Natural killer cell (primary cell): Measurements from ENCODE around the gene RAPGEF1. TPM values are rescaled to one million over a fixed set of nuclear protein-coding genes. Genes with fewer than 3 reads are reported as not detected.

ENCODE experiments used
- ATAC-seq, 3 donors: fragments of 150-1000 bp in 2 of 3; fragments of 200-7000 bp in 1 of 3; cut with Tn5 transposase; 1 replicate in 1 of 3; 2 replicates in 2 of 3; pipeline ENCODE4 v1.10.0; 2021; ENCODE audit warnings: mild to moderate bottlenecking in 2 of 3, moderate library complexity in 2 of 3
- DNase-seq, 2 donors: peaks; one replicate each; pipeline versions ENCODE4 v3.0.0 to v3.0.0-alpha.2; 2013 to 2021; ENCODE audit warnings: mixed read lengths in 1 of 2
- H3K27ac ChIP-seq: one replicate; pipeline ENCODE4 v1.5.1; 2013; ENCODE audit warnings: mild to moderate bottlenecking, low read length
- H3K27me3 ChIP-seq: one replicate; pipeline ENCODE4 v1.6.1; 2013; ENCODE audit warnings: low read length; ENCODE audit not compliant: control insufficient read depth, insufficient read depth
- H3K36me3 ChIP-seq: one replicate; pipeline ENCODE4 v1.6.1; 2013; ENCODE audit warnings: low read length; ENCODE audit not compliant: control insufficient read depth, insufficient read depth
- H3K4me1 ChIP-seq: one replicate; pipeline ENCODE4 v1.6.1; 2013; ENCODE audit warnings: low read length; ENCODE audit not compliant: control insufficient read depth, insufficient read depth
- H3K4me3 ChIP-seq: one replicate; pipeline ENCODE4 v1.5.1; 2013; ENCODE audit warnings: low read length
- H3K9me3 ChIP-seq: one replicate; pipeline ENCODE4 v1.6.1; 2013; ENCODE audit warnings: low read length; ENCODE audit not compliant: control insufficient read depth, insufficient read depth
- H3K27ac Mint-ChIP-seq, 2 donors: one replicate each; pipeline ENCODE4 v1.8.0; 2022; ENCODE audit warnings: mild to moderate bottlenecking in 2 of 2, mixed read lengths in 2 of 2, moderate library complexity in 1 of 2
- H3K27me3 Mint-ChIP-seq, 2 donors: one replicate each; pipeline ENCODE4 v1.8.0; 2022; ENCODE audit warnings: low read depth in 2 of 2, mixed read lengths in 2 of 2
- H3K36me3 Mint-ChIP-seq: one replicate; pipeline ENCODE4 v1.8.0; 2022; ENCODE audit warnings: mixed read lengths
- H3K4me1 Mint-ChIP-seq, 2 donors: one replicate each; pipeline ENCODE4 v1.8.0; 2022; ENCODE audit warnings: mixed read lengths in 2 of 2
- H3K4me3 Mint-ChIP-seq: one replicate; pipeline ENCODE4 v1.8.0; 2022; ENCODE audit warnings: mild to moderate bottlenecking, moderate library complexity, mixed read lengths
- H3K9me3 Mint-ChIP-seq, 2 donors: one replicate each; pipeline ENCODE4 v1.8.0; 2022; ENCODE audit warnings: mixed read lengths in 2 of 2
- WGBS: methylation state at CpG from one replicate; pipeline ENCODE4 v1.1.7; 2013; ENCODE audit warnings: missing lambda C conversion rate; ENCODE audit not compliant: insufficient coverage; 5-methylcytosine and 5-hydroxymethylcytosine counted together
- intact Hi-C: fragments of 100-400 bp; cut with micrococcal nuclease; formaldehyde crosslinking; loops from one replicate; pipeline ENCODE4 v1.14.2; 2022
- total RNA-seq, 4 donors: library from RNA; stranded (reverse); fragments of 120-200 nt in 1 of 4; gene quantifications; one replicate each; pipeline versions ENCODE4 v1.2.3 to v1.2.4, GENCODE V29; 2013 to 2022
- TF ChIP-seq, protein P1 (sequence below): fragments of 200-600 bp; IDR thresholded peaks from one replicate; pipeline ENCODE4 v1.8.0; 2022; ENCODE audit warnings: antibody characterized with exemption

Gene RAPGEF1
- total RNA-seq, 3 donors from 2014 or later (not counting 1 experiment from before 2014, with no cell fraction given): 210 to 224 (median 222) TPM

GRCh38 chr9:131672451-131672850 is 67.4 kb downstream of the RAPGEF1 start:
- 79% methylated on average over 2 of the region's 4 CpGs for WGBS
- no peak overlapping the region for H3K4me3 Mint-ChIP-seq

GRCh38 chr9:131671133-131671520 is 68.7 kb downstream of the RAPGEF1 start:
- Histone ChIP-seq H3K9me3 (no peaks in the 10 kb centered on the region), H3K4me3 (no peak overlapping the region), H3K36me3 (no peaks in the 10 kb centered on the region), H3K27ac (peak overlapping the region; percentile 92), H3K4me1 (peaks cover 96% of the 10 kb centered on the region), H3K27me3 (no peaks in the 10 kb centered on the region)
- WGBS: 73% methylated on average over 9 of the region's 9 CpGs
- TF ChIP-seq, protein P1, sequence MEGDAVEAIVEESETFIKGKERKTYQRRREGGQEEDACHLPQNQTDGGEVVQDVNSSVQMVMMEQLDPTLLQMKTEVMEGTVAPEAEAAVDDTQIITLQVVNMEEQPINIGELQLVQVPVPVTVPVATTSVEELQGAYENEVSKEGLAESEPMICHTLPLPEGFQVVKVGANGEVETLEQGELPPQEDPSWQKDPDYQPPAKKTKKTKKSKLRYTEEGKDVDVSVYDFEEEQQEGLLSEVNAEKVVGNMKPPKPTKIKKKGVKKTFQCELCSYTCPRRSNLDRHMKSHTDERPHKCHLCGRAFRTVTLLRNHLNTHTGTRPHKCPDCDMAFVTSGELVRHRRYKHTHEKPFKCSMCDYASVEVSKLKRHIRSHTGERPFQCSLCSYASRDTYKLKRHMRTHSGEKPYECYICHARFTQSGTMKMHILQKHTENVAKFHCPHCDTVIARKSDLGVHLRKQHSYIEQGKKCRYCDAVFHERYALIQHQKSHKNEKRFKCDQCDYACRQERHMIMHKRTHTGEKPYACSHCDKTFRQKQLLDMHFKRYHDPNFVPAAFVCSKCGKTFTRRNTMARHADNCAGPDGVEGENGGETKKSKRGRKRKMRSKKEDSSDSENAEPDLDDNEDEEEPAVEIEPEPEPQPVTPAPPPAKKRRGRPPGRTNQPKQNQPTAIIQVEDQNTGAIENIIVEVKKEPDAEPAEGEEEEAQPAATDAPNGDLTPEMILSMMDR: no peak
- peak overlapping the region; percentile 98 to 99 for H3K27ac Mint-ChIP-seq
- intact Hi-C loops: no loop called here
- no peaks in the 10 kb centered on the region for H3K9me3 Mint-ChIP-seq
- no peaks in the 10 kb centered on the region for H3K27me3 Mint-ChIP-seq
- DNase-seq: no peak
- ATAC-seq: no peak
- peaks cover 80 to 90% of the 10 kb centered on the region in 2 donors for H3K4me1 Mint-ChIP-seq
- H3K4me3 Mint-ChIP-seq: peak overlapping the region; percentile 64
- H3K36me3 Mint-ChIP-seq: no peaks in the 10 kb centered on the region

More at GRCh38 chr9:131672451-131672850, 67.4 kb downstream of the RAPGEF1 start:
- Mint-ChIP-seq H3K36me3 (no peaks in the 10 kb centered on the region), H3K27ac (peak overlapping the region; percentile 82 to 99), H3K27me3 (no peaks in the 10 kb centered on the region), H3K9me3 (no peaks in the 10 kb centered on the region), H3K4me1 (peaks cover 83 to 93% of the 10 kb centered on the region in 2 donors)
- TF ChIP-seq, protein P1: no peak
- intact Hi-C loops: no loop called here
- Histone ChIP-seq H3K4me3 (no peak overlapping the region), H3K27me3 (no peaks in the 10 kb centered on the region), H3K36me3 (no peaks in the 10 kb centered on the region), H3K4me1 (peaks cover 94% of the 10 kb centered on the region), H3K9me3 (no peaks in the 10 kb centered on the region), H3K27ac (peak overlapping the region; percentile 32)
- no peak for ATAC-seq
- no peak for DNase-seq

GRCh38 chr9:131670247-131671132 is 69.4 kb downstream of the RAPGEF1 start:
- ATAC-seq (no peak), DNase-seq (peak in 1 of 2 donors; percentile 65)
- Histone ChIP-seq H3K4me1 (peaks cover 95% of the 10 kb centered on the region), H3K36me3 (no peaks in the 10 kb centered on the region), H3K4me3 (no peak overlapping the region), H3K27ac (peak overlapping the region; percentile 92), H3K9me3 (no peaks in the 10 kb centered on the region), H3K27me3 (no peaks in the 10 kb centered on the region)
- WGBS: 72% methylated on average over 12 of the region's 13 CpGs
- Mint-ChIP-seq H3K27me3 (no peaks in the 10 kb centered on the region), H3K27ac (peak overlapping the region; percentile 98 to 99), H3K36me3 (no peaks in the 10 kb centered on the region), H3K4me3 (peak overlapping the region; percentile 64), H3K4me1 (peaks cover 80 to 90% of the 10 kb centered on the region in 2 donors), H3K9me3 (no peaks in the 10 kb centered on the region)
- TF ChIP-seq, protein P1: no peak
- intact Hi-C loops: no loop called here
